HFF-Myc (cell line): ENCODE measurements around the gene TRO.

Source experiments
- DNase-seq: peaks from one replicate; pipeline ENCODE4 v3.0.0-alpha.2; 2011; ENCODE audit warnings: low read depth; ENCODE audit errors: extremely low read depth
- H3K4me3 ChIP-seq: replicated peaks from 2 replicates; pipeline ENCODE4 v1.5.1; 2011; ENCODE audit warnings: low read depth, mild to moderate bottlenecking, control low read depth, low read length
- TF ChIP-seq, protein P1 (sequence below): IDR thresholded peaks from 2 replicates; pipeline ENCODE4 v1.5.1; 2012; ENCODE audit warnings: mild to moderate bottlenecking, low read depth, low read length, control low read depth; ENCODE audit errors: missing control alignments

Gene TRO

GRCh38 chrX:54931107-54931506 is 10.5 kb downstream of the TRO start:
- H3K4me3 ChIP-seq = no peak overlapping the region
- TF ChIP-seq, protein P1, sequence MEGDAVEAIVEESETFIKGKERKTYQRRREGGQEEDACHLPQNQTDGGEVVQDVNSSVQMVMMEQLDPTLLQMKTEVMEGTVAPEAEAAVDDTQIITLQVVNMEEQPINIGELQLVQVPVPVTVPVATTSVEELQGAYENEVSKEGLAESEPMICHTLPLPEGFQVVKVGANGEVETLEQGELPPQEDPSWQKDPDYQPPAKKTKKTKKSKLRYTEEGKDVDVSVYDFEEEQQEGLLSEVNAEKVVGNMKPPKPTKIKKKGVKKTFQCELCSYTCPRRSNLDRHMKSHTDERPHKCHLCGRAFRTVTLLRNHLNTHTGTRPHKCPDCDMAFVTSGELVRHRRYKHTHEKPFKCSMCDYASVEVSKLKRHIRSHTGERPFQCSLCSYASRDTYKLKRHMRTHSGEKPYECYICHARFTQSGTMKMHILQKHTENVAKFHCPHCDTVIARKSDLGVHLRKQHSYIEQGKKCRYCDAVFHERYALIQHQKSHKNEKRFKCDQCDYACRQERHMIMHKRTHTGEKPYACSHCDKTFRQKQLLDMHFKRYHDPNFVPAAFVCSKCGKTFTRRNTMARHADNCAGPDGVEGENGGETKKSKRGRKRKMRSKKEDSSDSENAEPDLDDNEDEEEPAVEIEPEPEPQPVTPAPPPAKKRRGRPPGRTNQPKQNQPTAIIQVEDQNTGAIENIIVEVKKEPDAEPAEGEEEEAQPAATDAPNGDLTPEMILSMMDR = no peak
- DNase-seq = no peak

GRCh38 chrX:54933150-54933826 is 12.7 kb downstream of the TRO start:
- TF ChIP-seq, protein P1 = no peak
- no peak for DNase-seq
- no peak overlapping the region for H3K4me3 ChIP-seq

DNA sequence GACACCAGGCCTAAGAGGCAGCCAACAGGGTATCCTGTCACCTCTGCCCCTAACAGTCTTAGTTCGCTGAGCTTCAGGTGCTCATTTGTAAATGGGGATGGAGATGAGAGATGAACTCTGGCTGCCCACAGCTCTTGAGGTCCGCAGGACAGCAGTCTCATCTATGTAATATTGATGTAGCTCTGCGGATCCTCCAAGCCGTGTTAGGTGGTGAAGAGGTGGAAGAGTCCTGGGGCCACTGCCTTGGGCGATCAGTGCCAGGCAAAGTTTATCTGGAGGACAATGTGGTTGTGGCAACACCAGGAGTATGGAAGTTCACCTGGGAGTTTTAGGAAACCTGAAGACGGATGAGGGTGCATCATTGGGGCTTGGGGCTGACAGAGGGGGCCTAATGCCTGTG is 13.4 kb downstream of the TRO start:
- DNase-seq = no peak
- TF ChIP-seq, protein P1 = no peak
- no peak overlapping the region for H3K4me3 ChIP-seq

- no peak for DNase-seq
- no peak overlapping the region for H3K4me3 ChIP-seq
- TF ChIP-seq, protein P1 = no peak
Measured at GRCh38 chrX:54934890-54935289, 14.3 kb downstream of the TRO start.

- DNase-seq = no peak
- no peak overlapping the region for H3K4me3 ChIP-seq
- TF ChIP-seq, protein P1 = no peak
Measured at GRCh38 chrX:54935306-54935705, 14.7 kb downstream of the TRO start.

DNA sequence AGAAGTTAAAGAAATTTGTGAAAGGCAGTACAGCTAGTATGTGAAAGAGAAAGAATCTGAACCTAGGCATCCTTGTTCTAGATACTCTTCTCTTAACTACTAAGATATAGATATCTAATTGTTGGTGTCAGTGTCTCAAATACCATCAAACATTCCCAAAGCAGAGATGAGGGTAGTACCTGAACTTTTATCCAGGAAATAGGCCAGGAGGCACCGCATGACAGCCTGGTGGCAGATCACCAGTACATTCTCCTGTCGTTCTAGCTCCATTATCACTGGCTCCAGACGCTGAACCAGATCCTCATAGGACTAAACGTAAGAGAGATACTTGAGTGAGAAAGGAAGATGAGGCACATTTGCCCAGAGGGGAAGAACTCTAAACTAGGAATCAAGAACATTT is 16.8 kb downstream of the TRO start:
- no peak overlapping the region for H3K4me3 ChIP-seq
- DNase-seq = no peak
- TF ChIP-seq, protein P1 = no peak

- TF ChIP-seq, protein P1 = no peak
- no peak overlapping the region for H3K4me3 ChIP-seq
- no peak for DNase-seq
Measured at GRCh38 chrX:54944816-54945215, 24.2 kb downstream of the TRO start.
